HepG2 (cell line): ENCODE data around the gene SMAD3. TPM values are rescaled to one million over a fixed set of nuclear protein-coding genes. Genes with fewer than 3 reads are reported as not detected.

Experiments
- ASH2L ChIP-seq: fragments of 300-600, 200-600 bp; sonication (generic); IDR thresholded peaks from 2 replicates; pipeline ENCODE4 v1.7.0; 2017; ENCODE audit warnings: low read depth, mild to moderate bottlenecking, moderate library complexity, mixed read lengths, low read length; ENCODE audit not compliant: insufficient read length
- FOSL1 ChIP-seq: sonication (generic); formaldehyde crosslinking; IDR thresholded peaks from 2 replicates; pipeline ENCODE4 v1.9.0; 2021; ENCODE audit warnings: missing genetic modification reagents, borderline replicate concordance
- GTF3A ChIP-seq: sonication (generic); formaldehyde crosslinking; conservative IDR thresholded peaks from 2 replicates; pipeline ENCODE4 v1.4.0; 2020; ENCODE audit warnings: mild to moderate bottlenecking, missing genetic modification reagents
- HNF4G ChIP-seq, 2 experiments: sonication (generic) in 1 of 2; formaldehyde crosslinking in 1 of 2; IDR thresholded peaks; 2 replicates each; pipeline versions ENCODE4 v1.4.0 to v1.6.1; 2011 to 2020; ENCODE audit warnings: borderline replicate concordance in 2 of 2, low read depth in 2 of 2, mild to moderate bottlenecking in 2 of 2, low read length in 1 of 2, missing genetic modification reagents in 1 of 2, moderate library complexity in 1 of 2
- RARA ChIP-seq: IDR thresholded peaks from 2 replicates; pipeline ENCODE4 v1.6.1; 2016; ENCODE audit warnings: missing genetic modification reagents, missing compliant biosample characterization
- SETDB1 ChIP-seq: sonication (generic); formaldehyde crosslinking; IDR thresholded peaks from 2 replicates; pipeline ENCODE4 v1.5.1; 2020; ENCODE audit warnings: missing genetic modification reagents, mild to moderate bottlenecking, borderline replicate concordance
- SKI ChIP-seq: fragments of 450-650 bp; IDR thresholded peaks from one replicate; pipeline ENCODE4 v1.6.1; 2018; ENCODE audit warnings: mild to moderate bottlenecking; ENCODE audit not compliant: partially characterized antibody
- ZNF30 ChIP-seq: sonication (generic); formaldehyde crosslinking; IDR thresholded peaks from 2 replicates; pipeline ENCODE4 v1.5.0; 2020; ENCODE audit warnings: mild to moderate bottlenecking, missing genetic modification reagents
- ZNF337 ChIP-seq: sonication (generic); formaldehyde crosslinking; IDR thresholded peaks from 2 replicates; pipeline ENCODE4 v1.5.1; 2020; ENCODE audit warnings: missing genetic modification reagents, low read depth, mild to moderate bottlenecking, borderline replicate concordance
- ZNF44 ChIP-seq: sonication (generic); formaldehyde crosslinking; IDR thresholded peaks from 2 replicates; pipeline ENCODE4 v1.5.1; 2020; ENCODE audit warnings: mild to moderate bottlenecking, missing genetic modification reagents
- ZNF770 ChIP-seq: sonication (generic); formaldehyde crosslinking; IDR thresholded peaks from 2 replicates; pipeline ENCODE4 v1.5.0; 2020; ENCODE audit warnings: mild to moderate bottlenecking, missing genetic modification reagents
- ZNF775 ChIP-seq: sonication (generic); formaldehyde crosslinking; IDR thresholded peaks from 2 replicates; pipeline ENCODE4 v1.4.0; 2020; ENCODE audit warnings: missing genetic modification reagents, mild to moderate bottlenecking, moderate library complexity, borderline replicate concordance
- ZNF800 ChIP-seq: sonication (generic); formaldehyde crosslinking; IDR thresholded peaks from 2 replicates; pipeline ENCODE4 v1.4.0; 2020; ENCODE audit warnings: missing genetic modification reagents
- polyA plus RNA-seq, 8 experiments: library from polyadenylated mRNA; depleted of rRNA in 3 of 8; stranded (reverse) in 7 of 8; unstranded in 1 of 8; fragments of >200 nt; fragmentation: Illumina TruSeq in 4 of 8; extraction: Trizol in 4 of 8; gene quantifications; 2 replicates each; pipeline versions ENCODE4 v1.2.1 to v1.2.3, GENCODE V29; 2011 to 2016; ENCODE audit warnings: low read depth in 4 of 8, missing spikeins in 1 of 8, mixed read lengths in 1 of 8; ENCODE audit not compliant: insufficient read depth in 1 of 8
- total RNA-seq, 5 experiments: library from RNA; depleted of rRNA; stranded (reverse); fragments of >200 nt; fragmentation: Illumina TruSeq; extraction: Trizol; gene quantifications; 2 replicates each; pipeline ENCODE4 v1.2.3, GENCODE V29; 2016; ENCODE audit warnings: low read depth in 1 of 5
- TF ChIP-seq, protein P1 (sequence below): sonication (generic); formaldehyde crosslinking; IDR thresholded peaks from 2 replicates; pipeline ENCODE4 v1.4.0; 2020; ENCODE audit warnings: missing genetic modification reagents

SMAD3 gene
- total and polyA plus RNA-seq, 2 of the 13 experiments (the other 11 are each of a cell fraction or from before 2014, with no cell fraction given): 8.6 to 56.3 TPM

DNA sequence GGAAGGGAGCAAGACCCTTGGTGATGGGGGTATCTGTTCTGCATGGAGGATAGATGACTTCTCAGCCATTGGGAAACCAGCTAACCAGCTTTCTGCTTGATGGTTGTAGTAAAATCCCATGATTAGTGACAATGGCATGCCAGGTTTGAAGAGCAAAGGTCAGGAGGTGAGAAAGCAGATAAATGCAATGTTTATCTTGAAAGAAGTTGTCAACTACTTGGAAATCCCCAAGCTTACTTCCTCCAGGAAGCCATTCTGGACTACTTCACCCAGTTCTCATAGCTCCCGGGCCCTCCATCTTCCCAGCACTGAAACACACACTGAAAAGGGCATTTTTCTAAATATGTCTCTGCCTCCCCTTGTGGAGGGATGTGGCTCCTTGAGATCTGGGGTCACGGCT lies 51.3 kb downstream of the SMAD3 start (continued):
- TF ChIP-seq ZNF775 (CRISPR knock-in tag) (no peak), ZNF770 (CRISPR knock-in tag) (no peak), ZNF44 (CRISPR knock-in tag) (no peak), HNF4G (IDR thresholded peaks at IDR 0.05; ENCODE audit: borderline replicate concordance, low read depth, low read length) (no peak), HNF4G (CRISPR knock-in tag; IDR thresholded peaks at IDR 0.05; ENCODE audit: borderline replicate concordance, low read depth) (no peak), RARA (peak; percentile 60), GTF3A (CRISPR knock-in tag) (no peak), ZNF800 (no peak), SETDB1 (CRISPR knock-in tag) (no peak), ZNF30 (no peak), ASH2L (no peak), SKI (no peak), ZNF337 (CRISPR knock-in tag) (no peak), FOSL1 (CRISPR knock-in tag) (0 out of 2 replicates have a peak, but pooled peaks have one; percentile 16)
- TF ChIP-seq, protein P1, sequence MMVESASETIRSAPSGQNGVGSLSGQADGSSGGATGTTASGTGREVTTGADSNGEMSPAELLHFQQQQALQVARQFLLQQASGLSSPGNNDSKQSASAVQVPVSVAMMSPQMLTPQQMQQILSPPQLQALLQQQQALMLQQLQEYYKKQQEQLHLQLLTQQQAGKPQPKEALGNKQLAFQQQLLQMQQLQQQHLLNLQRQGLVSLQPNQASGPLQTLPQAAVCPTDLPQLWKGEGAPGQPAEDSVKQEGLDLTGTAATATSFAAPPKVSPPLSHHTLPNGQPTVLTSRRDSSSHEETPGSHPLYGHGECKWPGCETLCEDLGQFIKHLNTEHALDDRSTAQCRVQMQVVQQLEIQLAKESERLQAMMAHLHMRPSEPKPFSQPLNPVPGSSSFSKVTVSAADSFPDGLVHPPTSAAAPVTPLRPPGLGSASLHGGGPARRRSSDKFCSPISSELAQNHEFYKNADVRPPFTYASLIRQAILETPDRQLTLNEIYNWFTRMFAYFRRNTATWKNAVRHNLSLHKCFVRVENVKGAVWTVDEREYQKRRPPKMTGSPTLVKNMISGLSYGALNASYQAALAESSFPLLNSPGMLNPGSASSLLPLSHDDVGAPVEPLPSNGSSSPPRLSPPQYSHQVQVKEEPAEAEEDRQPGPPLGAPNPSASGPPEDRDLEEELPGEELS: 0 out of 2 replicates have a peak, but pooled peaks have one; percentile 32
- TF ChIP-seq, all 625 proteins: peak for 11
